Activated naive CD4-positive, alpha-beta T cell treated with Interleukin-2 at 50 U/mL for 16 hours (primary cell): ENCODE measurements around the gene MYOZ3.

Source experiments
- DNase-seq: peaks from one replicate; pipeline ENCODE4 v3.0.0-alpha.2; 2020

MYOZ3 gene

GRCh38 chr5:150660108-150660831, 781 bp upstream of the MYOZ3 start:
- no peak for DNase-seq

- no peak for DNase-seq
Measured at GRCh38 chr5:150661821-150662596, 958 bp downstream of the MYOZ3 start.

- DNase-seq, result no peak
Measured at GRCh38 chr5:150662731-150663516, 1.9 kb downstream of the MYOZ3 start.

- DNase-seq, result no peak
Measured at GRCh38 chr5:150663936-150664335, 2.9 kb downstream of the MYOZ3 start.

GRCh38 chr5:150665044-150665443, 4.0 kb downstream of the MYOZ3 start:
- DNase-seq, result no peak

GRCh38 chr5:150670275-150670947, 9.4 kb downstream of the MYOZ3 start:
- no peak for DNase-seq

GRCh38 chr5:150670948-150671310, 9.9 kb downstream of the MYOZ3 start:
- no peak for DNase-seq

- DNase-seq, result peak; percentile 15
Measured at GRCh38 chr5:150671509-150672236, 10.6 kb downstream of the MYOZ3 start.

- DNase-seq, result peak; percentile 26
Measured at GRCh38 chr5:150672237-150672883, 11.3 kb downstream of the MYOZ3 start.

GRCh38 chr5:150672884-150673275, 11.8 kb downstream of the MYOZ3 start:
- no peak for DNase-seq

GRCh38 chr5:150674341-150674821, 13.3 kb downstream of the MYOZ3 start:
- DNase-seq, result no peak

GRCh38 chr5:150675069-150675468, 14.0 kb downstream of the MYOZ3 start:
- no peak for DNase-seq

- DNase-seq, result no peak
Measured at GRCh38 chr5:150676578-150676977, 15.5 kb downstream of the MYOZ3 start.

- DNase-seq, result no peak
Measured at GRCh38 chr5:150689120-150689519, 28.1 kb downstream of the MYOZ3 start.

- DNase-seq, result no peak
Measured at GRCh38 chr5:150690760-150691159, 29.7 kb downstream of the MYOZ3 start.

- no peak for DNase-seq
Measured at GRCh38 chr5:150692276-150692675, 31.2 kb downstream of the MYOZ3 start.

GRCh38 chr5:150694612-150695011, 33.6 kb downstream of the MYOZ3 start:
- DNase-seq, result no peak

- no peak for DNase-seq
Measured at GRCh38 chr5:150700246-150700593, 39.2 kb downstream of the MYOZ3 start.

- peak; percentile 92 for DNase-seq
Measured at GRCh38 chr5:150700594-150701377, 39.7 kb downstream of the MYOZ3 start, which contains the start of gene RBM22. RBM22 (minus strand) TSS chr5:150701062; CDS start chr5:150700985, 77 bp downstream.

GRCh38 chr5:150703762-150704161, 42.7 kb downstream of the MYOZ3 start:
- no peak for DNase-seq
